SK-N-SH treated with all-trans-retinoic acid at 6 μM for 48 hours (cell line): ENCODE data around the gene SEC24C.

Experiments used
- ATAC-seq: fragments of 200-7000 bp; cut with Tn5 transposase; 3 replicates; pipeline ENCODE4 v1.9.1; 2020; ENCODE audit warnings: mild to moderate bottlenecking, moderate library complexity
- ARNTL ChIP-seq: fragments of 450-650 bp; formaldehyde crosslinking; IDR thresholded peaks from 2 replicates; pipeline ENCODE4 v1.5.0; 2020; ENCODE audit warnings: low read depth, mild to moderate bottlenecking, moderate library complexity, borderline replicate concordance
- BACH2 ChIP-seq: fragments of 250-450 bp; sonication (Bioruptor Pico); IDR thresholded peaks from 2 replicates; pipeline ENCODE4 v1.9.0; 2021; ENCODE audit warnings: mild to moderate bottlenecking, borderline replicate concordance
- CREB5 ChIP-seq: fragments of 250-450 bp; sonication (Bioruptor Pico); IDR thresholded peaks from 2 replicates; pipeline ENCODE4 v1.5.1; 2020; ENCODE audit warnings: low read depth, mild to moderate bottlenecking, moderate library complexity
- CSDC2 ChIP-seq: fragments of 250-450 bp; sonication (Bioruptor Pico); IDR thresholded peaks from 2 replicates; pipeline ENCODE4 v1.5.0; 2020; ENCODE audit warnings: mild to moderate bottlenecking, moderate library complexity
- ESRRG ChIP-seq: fragments of 250-450 bp; sonication (Bioruptor Pico); IDR thresholded peaks from 2 replicates; pipeline ENCODE4 v1.6.1; 2021; ENCODE audit warnings: mild to moderate bottlenecking
- ISL1 ChIP-seq: fragments of 250-450 bp; sonication (Bioruptor Pico); IDR thresholded peaks from 2 replicates; pipeline ENCODE4 v2.1.2; 2022; ENCODE audit warnings: mild to moderate bottlenecking, moderate library complexity
- OSR1 ChIP-seq: fragments of 250-450 bp; sonication (Bioruptor Pico); IDR thresholded peaks from 2 replicates; pipeline ENCODE4 v1.8.0; 2022; ENCODE audit warnings: moderate library complexity, mild to moderate bottlenecking, inconsistent platforms
- PPARA ChIP-seq: fragments of 250-450 bp; sonication (Bioruptor Pico); IDR thresholded peaks from 2 replicates; pipeline ENCODE4 v1.5.0; 2020; ENCODE audit warnings: mild to moderate bottlenecking, borderline replicate concordance
- RARB ChIP-seq: fragments of 250-450 bp; sonication (Bioruptor Pico); IDR thresholded peaks from 2 replicates; pipeline ENCODE4 v1.8.0; 2021; ENCODE audit warnings: mild to moderate bottlenecking, moderate library complexity
- SNAI2 ChIP-seq: fragments of 250-450 bp; sonication (Bioruptor Pico); IDR thresholded peaks from 2 replicates; pipeline ENCODE4 v1.5.0; 2020; ENCODE audit warnings: mild to moderate bottlenecking, moderate library complexity
- TOX ChIP-seq: fragments of 250-450 bp; sonication (Bioruptor Pico); IDR thresholded peaks from 2 replicates; pipeline ENCODE4 v1.8.0; 2021; ENCODE audit warnings: mild to moderate bottlenecking, moderate library complexity, borderline replicate concordance
- ZFP3 ChIP-seq: fragments of 250-450 bp; sonication (Bioruptor Pico); IDR thresholded peaks from 2 replicates; pipeline ENCODE4 v1.5.0; 2020; ENCODE audit warnings: mild to moderate bottlenecking, moderate library complexity
- ZNF565 ChIP-seq: fragments of 450-650 bp; formaldehyde crosslinking; conservative IDR thresholded peaks from 2 replicates; pipeline ENCODE4 v1.5.0; 2020; ENCODE audit warnings: low read depth, mild to moderate bottlenecking, moderate library complexity
- ZNF70 ChIP-seq: fragments of 450-650 bp; formaldehyde crosslinking; IDR thresholded peaks from 2 replicates; pipeline ENCODE4 v1.5.0; 2020; ENCODE audit warnings: mild to moderate bottlenecking, moderate library complexity
- TF ChIP-seq, protein P1 (sequence below): fragments of 250-450 bp; sonication (Bioruptor Pico); IDR thresholded peaks from 2 replicates; pipeline ENCODE4 v1.8.0; 2020; ENCODE audit warnings: mild to moderate bottlenecking, moderate library complexity, borderline replicate concordance
- TF ChIP-seq, protein P2 (sequence below): fragments of 250-450 bp; sonication (Bioruptor Pico); IDR thresholded peaks from 2 replicates; pipeline ENCODE4 v1.8.0; 2021; ENCODE audit warnings: low read depth, mild to moderate bottlenecking, moderate library complexity, borderline replicate concordance
- TF ChIP-seq, protein P3 (sequence below): fragments of 250-450 bp; sonication (Bioruptor Pico); IDR thresholded peaks from 2 replicates; pipeline ENCODE4 v1.5.1; 2021; ENCODE audit warnings: mild to moderate bottlenecking, moderate library complexity
- TF ChIP-seq, protein P4 (sequence below): fragments of 250-450 bp; sonication (Bioruptor Pico); IDR thresholded peaks from 2 replicates; pipeline ENCODE4 v1.5.0; 2020; ENCODE audit warnings: mild to moderate bottlenecking, moderate library complexity

SEC24C gene

DNA sequence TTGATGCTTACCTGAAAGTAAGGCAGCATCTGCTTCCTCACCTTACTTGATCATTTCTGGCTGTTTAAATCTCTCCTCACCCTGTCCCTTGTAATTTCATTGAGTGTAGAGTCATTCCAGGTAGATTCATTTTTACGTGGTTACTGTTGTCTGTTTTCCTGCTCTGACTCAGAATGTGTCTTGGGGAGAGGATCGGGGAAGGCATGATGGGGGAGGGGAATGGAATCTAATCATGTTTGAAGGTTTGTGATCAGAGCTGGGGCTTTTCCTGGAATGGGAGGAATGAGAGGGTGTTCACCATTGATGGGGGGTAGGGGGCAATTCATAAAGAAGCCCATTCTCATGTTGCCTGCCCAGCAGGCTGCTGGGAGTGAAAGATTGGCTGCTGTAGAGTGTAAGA lies 18.7 kb downstream of the SEC24C start:
- TF ChIP-seq, protein P1, sequence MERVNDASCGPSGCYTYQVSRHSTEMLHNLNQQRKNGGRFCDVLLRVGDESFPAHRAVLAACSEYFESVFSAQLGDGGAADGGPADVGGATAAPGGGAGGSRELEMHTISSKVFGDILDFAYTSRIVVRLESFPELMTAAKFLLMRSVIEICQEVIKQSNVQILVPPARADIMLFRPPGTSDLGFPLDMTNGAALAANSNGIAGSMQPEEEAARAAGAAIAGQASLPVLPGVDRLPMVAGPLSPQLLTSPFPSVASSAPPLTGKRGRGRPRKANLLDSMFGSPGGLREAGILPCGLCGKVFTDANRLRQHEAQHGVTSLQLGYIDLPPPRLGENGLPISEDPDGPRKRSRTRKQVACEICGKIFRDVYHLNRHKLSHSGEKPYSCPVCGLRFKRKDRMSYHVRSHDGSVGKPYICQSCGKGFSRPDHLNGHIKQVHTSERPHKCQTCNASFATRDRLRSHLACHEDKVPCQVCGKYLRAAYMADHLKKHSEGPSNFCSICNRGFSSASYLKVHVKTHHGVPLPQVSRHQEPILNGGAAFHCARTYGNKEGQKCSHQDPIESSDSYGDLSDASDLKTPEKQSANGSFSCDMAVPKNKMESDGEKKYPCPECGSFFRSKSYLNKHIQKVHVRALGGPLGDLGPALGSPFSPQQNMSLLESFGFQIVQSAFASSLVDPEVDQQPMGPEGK (CRISPR knock-in tag) = no peak
- no peak for TF ChIP-seq ZNF70 (CRISPR knock-in tag)
- TF ChIP-seq SNAI2 (CRISPR knock-in tag) = no peak
- no peak for TF ChIP-seq TOX (CRISPR knock-in tag)
- peak; percentile 60 for ATAC-seq

DNA sequence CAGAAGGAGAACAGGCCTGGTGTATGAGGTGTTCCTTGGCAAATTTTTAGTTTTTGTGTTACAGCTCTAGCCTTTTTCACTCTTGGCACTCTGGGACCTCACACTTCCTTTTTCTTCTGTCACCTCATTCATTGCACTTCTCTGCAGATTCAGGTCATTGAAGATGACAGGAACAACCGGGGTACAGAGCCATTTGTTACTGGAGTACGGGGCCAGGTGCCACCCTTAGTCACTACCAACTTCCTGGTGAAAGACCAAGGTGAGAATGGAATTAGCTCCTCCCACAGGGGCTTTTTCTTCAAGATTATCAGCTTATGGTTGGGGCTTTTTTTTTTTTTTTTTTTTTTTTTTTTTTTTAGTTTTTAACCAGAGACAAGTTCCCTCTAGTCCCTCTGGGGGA lies 19.2 kb downstream of the SEC24C start:
- TF ChIP-seq, protein P2, sequence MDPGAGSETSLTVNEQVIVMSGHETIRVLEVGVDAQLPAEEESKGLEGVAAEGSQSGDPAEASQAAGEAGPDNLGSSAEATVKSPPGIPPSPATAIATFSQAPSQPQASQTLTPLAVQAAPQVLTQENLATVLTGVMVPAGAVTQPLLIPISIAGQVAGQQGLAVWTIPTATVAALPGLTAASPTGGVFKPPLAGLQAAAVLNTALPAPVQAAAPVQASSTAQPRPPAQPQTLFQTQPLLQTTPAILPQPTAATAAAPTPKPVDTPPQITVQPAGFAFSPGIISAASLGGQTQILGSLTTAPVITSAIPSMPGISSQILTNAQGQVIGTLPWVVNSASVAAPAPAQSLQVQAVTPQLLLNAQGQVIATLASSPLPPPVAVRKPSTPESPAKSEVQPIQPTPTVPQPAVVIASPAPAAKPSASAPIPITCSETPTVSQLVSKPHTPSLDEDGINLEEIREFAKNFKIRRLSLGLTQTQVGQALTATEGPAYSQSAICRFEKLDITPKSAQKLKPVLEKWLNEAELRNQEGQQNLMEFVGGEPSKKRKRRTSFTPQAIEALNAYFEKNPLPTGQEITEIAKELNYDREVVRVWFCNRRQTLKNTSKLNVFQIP = no peak
- TF ChIP-seq CREB5 = no peak
- no peak for ATAC-seq

DNA sequence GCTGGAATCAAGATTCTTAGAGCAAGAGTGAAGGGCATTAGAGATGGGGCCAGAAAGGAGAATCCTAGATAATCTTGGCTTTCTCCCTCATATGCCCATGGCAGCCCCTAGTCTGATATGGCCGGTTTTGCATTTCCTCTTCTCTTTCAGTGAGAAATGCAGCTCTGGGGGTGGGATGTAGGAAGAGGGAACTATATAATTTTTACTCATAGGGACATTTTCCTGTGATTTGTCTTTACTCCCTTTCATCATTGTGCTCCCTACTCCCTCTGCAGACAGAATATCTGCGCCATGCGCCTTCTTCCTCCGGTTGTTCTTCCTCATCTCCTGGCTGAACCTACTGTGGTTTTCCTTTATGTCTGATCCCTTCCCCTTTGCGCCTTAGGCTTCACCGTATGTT lies 20.9 kb downstream of the SEC24C start:
- TF ChIP-seq RARB = no peak
- no peak for TF ChIP-seq BACH2 (CRISPR knock-in tag)
- no peak for TF ChIP-seq ZNF565 (CRISPR knock-in tag)
- no peak for TF ChIP-seq ESRRG
- no peak for TF ChIP-seq PPARA (CRISPR knock-in tag)
- TF ChIP-seq CREB5 = no peak
- TF ChIP-seq, all 23 proteins: peak for 0
- no peak for ATAC-seq

DNA sequence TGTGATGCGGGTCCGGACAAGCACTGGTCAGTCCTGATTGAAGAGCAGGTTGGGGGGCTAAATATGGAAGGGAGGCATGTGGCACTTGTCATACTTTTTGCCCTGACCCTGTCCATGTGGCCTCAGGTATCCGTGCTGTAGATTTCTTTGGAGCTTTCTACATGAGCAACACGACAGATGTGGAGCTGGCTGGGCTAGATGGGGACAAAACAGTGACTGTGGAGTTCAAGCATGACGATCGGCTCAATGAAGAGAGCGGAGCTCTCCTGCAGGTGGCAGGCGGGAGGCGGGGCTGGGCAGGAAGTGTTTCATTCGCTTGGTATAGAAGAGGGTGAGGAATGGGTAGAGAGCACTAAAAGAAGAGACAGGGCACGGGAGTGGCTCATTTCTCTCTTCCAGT lies 24.7 kb downstream of the SEC24C start:
- TF ChIP-seq, protein P1 (CRISPR knock-in tag) = no peak
- TF ChIP-seq ZFP3 (no peak), TOX (CRISPR knock-in tag) (no peak), ARNTL (CRISPR knock-in tag) (no peak)
- ATAC-seq = no peak

DNA sequence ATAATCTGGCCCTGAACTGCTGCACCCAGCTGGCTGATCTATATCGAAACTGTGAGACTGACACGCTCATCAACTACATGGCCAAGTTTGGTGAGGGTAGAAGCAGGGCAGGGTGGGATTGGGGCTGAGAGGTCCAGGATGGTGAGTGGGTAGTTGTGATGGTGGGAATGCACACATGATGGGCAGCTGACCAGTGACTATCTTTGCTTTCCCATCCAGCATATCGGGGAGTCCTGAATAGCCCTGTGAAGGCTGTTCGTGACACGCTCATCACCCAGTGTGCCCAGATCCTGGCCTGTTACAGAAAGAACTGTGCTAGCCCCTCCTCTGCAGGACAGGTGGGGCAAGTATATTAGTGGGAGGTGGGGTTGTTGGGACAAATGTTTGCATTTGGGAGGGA lies 25.2 kb downstream of the SEC24C start:
- TF ChIP-seq OSR1 (CRISPR knock-in tag) (no peak), PPARA (CRISPR knock-in tag) (no peak), BACH2 (CRISPR knock-in tag) (no peak), ESRRG (no peak), ISL1 (CRISPR knock-in tag) (no peak), CSDC2 (CRISPR knock-in tag) (no peak)
- TF ChIP-seq, protein P1 (CRISPR knock-in tag) = no peak
- TF ChIP-seq, protein P3, sequence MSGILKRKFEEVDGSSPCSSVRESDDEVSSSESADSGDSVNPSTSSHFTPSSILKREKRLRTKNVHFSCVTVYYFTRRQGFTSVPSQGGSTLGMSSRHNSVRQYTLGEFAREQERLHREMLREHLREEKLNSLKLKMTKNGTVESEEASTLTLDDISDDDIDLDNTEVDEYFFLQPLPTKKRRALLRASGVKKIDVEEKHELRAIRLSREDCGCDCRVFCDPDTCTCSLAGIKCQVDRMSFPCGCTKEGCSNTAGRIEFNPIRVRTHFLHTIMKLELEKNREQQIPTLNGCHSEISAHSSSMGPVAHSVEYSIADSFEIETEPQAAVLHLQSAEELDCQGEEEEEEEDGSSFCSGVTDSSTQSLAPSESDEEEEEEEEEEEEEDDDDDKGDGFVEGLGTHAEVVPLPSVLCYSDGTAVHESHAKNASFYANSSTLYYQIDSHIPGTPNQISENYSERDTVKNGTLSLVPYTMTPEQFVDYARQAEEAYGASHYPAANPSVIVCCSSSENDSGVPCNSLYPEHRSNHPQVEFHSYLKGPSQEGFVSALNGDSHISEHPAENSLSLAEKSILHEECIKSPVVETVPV (CRISPR knock-in tag) = no peak
- TF ChIP-seq, protein P4, sequence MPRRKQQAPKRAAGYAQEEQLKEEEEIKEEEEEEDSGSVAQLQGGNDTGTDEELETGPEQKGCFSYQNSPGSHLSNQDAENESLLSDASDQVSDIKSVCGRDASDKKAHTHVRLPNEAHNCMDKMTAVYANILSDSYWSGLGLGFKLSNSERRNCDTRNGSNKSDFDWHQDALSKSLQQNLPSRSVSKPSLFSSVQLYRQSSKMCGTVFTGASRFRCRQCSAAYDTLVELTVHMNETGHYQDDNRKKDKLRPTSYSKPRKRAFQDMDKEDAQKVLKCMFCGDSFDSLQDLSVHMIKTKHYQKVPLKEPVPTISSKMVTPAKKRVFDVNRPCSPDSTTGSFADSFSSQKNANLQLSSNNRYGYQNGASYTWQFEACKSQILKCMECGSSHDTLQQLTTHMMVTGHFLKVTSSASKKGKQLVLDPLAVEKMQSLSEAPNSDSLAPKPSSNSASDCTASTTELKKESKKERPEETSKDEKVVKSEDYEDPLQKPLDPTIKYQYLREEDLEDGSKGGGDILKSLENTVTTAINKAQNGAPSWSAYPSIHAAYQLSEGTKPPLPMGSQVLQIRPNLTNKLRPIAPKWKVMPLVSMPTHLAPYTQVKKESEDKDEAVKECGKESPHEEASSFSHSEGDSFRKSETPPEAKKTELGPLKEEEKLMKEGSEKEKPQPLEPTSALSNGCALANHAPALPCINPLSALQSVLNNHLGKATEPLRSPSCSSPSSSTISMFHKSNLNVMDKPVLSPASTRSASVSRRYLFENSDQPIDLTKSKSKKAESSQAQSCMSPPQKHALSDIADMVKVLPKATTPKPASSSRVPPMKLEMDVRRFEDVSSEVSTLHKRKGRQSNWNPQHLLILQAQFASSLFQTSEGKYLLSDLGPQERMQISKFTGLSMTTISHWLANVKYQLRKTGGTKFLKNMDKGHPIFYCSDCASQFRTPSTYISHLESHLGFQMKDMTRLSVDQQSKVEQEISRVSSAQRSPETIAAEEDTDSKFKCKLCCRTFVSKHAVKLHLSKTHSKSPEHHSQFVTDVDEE (CRISPR knock-in tag) = no peak
- no peak for ATAC-seq
